Inferior parietal cortex (tissue), 1 donor: Measurements from ENCODE around the gene SLC6A5.

ENCODE experiments used
- DNase-seq: peaks from one replicate; pipeline ENCODE4 v3.0.0-alpha.2; 2016; ENCODE audit errors: extremely low spot score

SLC6A5 gene

DNA sequence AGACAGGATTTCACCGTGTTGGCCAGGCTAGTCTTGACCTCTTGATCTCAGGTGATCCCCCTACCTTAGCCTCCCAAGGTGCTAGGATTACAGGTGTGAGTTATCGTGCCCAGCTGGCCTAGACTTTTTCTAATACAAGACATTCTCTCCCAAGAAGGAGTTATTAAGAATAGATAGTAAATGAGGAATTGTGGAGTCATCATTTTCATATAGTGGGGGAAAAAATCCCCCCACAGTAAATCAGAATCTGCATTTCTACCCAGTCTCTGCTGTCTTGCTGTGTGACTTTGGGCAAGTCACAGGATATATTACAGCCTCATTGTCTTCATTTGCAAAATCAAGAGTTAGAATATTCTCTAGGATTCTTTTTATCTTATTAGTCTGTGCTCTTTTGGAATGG is 21.6 kb downstream of the SLC6A5 start:
- no peak for DNase-seq

DNA sequence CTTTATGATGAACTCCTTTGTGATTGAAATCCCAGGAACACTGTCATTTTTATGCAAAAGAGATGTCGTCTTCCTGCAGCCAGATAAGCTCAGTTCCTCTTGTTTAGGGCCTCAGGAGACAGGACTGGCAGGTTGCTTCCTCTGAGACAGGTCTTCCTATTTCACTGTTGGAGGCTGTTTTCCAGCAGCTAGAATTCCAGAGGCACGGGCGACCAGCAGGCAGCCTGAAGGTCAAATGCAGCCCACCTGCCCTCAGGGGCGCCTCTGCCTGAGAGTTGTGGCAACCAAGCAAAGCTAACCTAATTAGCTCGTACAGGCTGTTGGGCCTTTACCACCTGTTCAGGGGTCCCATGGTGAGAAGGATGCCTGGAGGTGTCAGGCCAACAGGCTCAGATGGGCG is 22.3 kb downstream of the SLC6A5 start:
- DNase-seq: no peak

DNA sequence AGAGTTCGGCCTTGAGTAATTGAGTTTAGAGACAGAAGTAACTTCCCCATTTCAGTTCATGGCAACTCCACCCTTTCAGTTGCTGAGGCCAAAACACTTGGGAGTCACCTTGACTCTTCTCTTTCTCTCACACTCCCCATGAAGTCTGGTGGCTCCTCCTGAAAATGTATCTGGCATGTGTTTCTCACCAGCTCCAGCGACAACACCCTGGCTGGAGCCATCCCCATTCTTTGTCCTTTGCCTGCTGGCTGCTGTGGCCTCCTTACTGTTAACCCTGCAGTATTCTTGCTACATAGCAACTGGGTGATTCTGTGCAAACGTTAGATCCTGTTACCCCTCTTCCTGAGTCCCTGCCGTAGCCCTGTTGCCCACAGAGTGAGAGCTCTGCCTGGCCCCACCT is 23.8 kb downstream of the SLC6A5 start:
- no peak for DNase-seq

DNA sequence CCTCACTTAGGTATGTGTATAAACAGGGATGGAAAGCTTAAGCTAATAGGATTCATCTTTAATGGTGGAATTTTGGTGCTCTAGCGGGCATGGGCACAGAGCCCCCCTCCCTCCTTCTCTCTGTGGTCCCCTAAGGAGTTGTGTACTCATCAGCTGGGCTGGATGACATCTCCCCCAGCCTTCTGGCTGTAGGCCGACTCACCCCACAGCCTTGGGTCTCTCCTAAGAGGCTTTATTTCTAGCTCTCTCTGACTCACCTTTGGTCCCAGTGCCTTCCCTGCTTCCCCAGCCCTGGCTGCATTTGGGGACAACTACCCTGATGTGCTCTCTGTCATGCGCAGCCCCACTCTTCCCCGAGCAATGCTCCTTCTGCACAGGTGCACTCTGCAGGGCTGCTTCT is 26.9 kb downstream of the SLC6A5 start:
- no peak for DNase-seq

DNA sequence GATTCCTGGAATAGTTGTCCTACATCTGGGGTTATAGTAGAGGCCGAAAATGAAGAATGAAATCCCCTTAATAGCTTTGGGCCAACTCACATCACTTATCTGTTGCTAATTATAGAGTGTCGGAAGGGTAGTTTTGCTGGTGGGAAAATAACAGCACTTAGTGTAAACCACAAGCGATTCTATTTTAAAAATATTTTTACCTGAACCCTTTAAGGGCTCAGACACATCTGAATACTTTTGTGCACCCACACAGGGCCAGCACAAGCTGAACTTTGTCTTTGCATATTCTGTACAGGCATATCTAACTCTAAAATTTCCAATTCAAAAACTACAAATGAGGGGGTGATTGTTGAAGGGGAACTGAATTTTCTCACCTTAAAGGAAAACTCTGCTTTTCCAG is 27.6 kb downstream of the SLC6A5 start:
- DNase-seq: no peak

DNA sequence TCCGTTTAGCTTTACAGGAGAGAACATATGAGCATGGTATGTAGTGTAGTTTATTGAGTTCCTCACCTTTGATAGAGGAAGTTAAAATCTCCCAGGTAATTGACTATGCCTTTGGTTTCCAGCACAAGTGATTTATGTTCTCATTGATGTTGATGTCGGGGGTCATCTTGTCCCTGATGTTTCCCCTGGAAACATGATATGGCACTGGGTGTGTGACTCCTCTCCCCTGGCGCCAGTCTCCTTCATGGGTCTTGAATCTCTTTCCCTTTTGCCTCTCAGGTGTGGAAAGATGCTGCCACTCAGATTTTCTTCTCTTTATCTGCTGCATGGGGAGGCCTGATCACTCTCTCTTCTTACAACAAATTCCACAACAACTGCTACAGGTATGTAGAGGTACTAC is 28.3 kb downstream of the SLC6A5 start:
- DNase-seq: no peak

DNA sequence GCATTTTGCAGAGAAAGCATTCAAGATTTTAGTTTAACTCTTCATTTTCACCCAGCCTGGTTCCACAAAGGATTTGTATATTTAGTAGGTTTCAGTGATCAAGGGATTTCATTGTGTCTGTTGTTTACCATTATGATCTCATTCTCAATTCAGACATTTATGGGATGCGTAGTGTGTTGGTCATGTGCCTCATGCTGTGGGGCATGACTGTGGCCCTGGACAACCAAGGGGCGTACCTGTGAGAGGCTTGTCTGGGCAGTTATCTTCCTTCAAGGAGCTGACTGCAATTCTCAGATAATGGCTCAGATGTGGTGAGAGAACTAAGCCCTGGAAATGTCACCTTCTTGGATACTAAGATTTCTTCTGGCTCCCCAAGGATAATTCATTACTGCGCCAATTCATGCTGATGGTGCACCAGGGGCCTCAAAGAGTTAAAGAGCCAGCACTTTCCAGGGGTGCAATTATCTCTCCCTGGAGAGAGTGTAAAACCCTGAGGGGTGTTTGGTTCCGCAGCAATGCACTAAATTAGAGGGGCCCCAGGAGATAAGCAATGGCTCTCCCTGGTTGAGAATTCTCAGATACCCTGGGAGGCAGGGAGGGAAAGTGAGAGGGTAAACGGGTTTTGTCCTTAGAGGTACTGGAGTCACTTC is 32.2 kb downstream of the SLC6A5 start:
- DNase-seq: no peak

DNA sequence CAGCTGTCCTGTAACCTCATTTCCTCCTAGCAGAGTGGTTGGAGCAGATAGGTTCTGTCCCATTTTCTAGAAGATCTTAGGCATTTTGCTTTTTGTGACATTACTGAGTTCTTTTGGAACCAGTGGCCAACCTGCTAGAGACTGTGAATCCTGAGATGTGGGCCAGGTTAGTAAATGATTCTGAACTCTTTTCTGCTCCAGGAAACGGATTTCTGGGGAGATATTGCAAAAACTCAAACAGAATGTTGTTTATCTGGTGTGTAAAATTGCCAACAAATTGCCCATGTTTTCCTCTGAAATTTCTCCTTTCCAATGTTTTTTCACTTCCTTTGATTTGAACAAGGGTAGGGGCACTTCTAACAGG is 32.7 kb downstream of the SLC6A5 start:
- DNase-seq: no peak

DNA sequence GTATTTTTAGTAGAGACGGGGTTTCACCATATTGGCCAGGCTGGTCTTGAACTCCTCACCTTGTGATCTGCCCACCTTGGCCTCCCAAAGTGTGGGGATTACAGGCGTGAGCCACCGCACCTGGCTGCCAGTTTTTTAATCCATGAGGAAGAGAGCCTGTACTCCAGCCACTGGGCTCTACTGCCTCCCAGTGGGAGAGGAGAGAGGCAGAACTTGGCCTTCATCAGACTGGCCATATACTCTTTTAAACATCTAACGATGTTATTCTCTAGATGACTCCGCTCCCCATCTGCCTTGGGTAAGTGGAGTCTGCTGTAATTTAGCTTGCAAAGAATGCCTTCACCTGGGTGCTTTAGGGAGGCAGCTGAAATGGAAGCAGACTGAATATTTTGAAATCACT is 34.6 kb downstream of the SLC6A5 start:
- DNase-seq: no peak

DNA sequence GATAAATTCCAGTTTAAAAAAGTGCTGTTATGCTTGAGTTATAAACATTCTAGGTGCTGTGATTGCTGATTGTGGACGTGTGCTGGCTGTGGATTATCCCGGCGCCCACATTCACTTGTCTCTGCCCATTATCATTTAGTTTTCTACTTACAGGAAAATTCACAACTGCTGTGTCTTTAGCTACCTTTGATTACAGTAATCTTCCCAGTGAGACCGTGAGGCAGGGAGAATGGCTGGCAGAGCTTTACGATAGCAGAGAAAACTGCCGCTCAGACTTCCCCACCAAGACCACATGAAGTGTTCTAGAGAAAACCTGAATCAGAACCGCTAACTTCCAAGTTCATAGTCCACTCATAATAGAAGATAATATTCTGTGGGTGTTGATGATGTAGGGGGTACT is 35.4 kb downstream of the SLC6A5 start:
- no peak for DNase-seq

DNA sequence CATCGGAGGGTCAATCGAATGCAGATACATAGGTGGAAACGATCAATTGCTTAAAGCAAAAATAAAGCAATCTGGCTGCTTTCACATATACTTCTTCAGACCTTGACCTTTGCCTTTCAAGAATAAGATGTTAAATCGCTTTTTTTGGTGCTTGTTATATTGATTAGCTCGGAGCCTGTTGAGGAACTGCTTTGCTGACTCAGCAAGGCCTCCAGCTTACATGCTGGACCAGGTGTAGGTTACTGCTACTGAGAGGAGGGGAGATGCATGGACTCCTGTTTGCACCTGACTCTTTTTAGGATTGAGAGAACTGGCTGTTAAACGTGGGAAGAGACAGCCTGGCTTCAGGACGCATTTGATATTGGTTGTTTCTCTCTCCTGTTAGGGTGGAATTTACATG is 38.7 kb downstream of the SLC6A5 start:
- no peak for DNase-seq

DNA sequence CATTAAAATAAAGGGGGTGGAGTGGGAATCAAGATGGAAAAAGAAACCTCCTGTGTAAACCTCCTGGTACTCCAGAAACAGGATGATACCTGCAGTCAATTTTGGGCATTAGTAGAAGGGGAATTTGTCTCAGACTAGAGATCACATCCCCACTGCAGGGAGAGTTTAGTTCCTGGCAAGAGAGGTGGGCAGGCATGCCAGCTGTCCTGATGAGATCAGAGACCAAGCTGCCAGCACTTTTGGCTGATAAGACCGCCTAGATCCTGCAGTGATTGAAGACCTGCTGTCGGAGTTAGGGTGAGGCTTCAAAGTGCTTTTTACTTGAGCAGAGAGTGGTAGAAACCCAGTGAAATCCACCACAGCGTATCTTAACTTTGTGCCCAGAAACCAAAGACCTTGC is 40.3 kb downstream of the SLC6A5 start:
- DNase-seq: no peak

DNA sequence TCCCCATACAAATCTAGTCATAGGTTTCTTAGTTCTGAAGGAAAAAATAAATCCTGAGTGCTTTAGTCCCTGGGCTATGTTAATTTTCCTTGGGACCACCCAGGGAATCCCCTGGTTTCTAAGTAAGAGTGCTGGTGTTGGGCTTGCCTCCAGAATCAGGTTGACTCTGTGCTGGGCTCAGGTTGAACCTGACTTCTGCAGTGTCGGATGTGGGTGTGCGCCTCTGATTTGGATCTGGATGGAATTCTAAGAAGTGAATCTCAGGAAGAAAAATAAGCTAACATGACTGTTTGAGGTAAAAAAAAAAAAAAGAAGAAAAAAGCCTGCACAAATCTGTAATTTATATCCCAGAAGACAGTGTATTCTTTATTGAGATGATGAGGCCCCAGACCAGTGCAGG is 41.0 kb downstream of the SLC6A5 start:
- DNase-seq: no peak

DNA sequence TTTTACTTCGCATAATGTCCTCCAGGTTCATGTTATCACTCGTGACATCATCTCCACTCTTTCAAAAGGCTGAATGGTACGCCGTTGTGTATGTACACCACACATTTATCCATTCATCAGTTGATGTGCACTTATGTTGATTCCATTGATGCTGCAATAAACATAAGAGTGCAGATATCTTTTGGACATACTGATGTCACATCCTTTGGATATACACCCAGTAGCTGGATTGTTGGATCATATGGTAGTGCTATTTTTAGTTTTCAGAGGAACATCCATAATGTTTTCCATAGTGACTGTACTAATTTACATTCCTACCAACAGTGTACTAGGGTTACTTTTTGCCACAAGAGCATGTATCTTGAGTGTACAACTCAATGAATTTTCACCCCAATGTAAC is 45.0 kb downstream of the SLC6A5 start:
- no peak for DNase-seq

DNA sequence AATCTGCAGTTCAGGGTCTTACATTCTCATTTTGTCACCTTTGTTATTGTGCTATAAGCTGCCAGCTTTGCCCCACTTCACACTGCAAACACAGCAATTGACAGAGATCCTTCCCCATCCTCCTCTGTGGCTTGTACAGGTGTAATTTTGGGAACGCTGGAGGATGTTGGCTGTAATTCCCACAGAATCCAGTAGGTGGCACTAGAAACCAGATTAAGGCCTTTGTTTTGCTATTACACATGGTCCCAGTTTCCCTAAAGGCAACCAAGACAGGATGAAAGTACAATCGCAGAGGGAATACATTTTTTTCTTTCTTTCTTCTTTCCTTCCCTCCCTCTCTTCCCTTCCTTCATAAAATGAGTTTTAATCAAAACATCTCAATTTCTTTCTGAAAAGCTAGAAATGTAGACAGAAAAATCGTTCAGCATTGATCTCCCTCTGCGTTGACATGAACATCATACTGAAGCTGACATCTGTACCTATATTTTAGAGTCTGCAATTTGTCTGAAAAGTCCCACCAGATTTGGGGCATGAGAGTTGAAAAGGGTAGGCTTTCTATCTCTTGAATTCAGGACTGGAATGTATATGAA is 48.7 kb downstream of the SLC6A5 start:
- DNase-seq: peak; percentile 90

DNA sequence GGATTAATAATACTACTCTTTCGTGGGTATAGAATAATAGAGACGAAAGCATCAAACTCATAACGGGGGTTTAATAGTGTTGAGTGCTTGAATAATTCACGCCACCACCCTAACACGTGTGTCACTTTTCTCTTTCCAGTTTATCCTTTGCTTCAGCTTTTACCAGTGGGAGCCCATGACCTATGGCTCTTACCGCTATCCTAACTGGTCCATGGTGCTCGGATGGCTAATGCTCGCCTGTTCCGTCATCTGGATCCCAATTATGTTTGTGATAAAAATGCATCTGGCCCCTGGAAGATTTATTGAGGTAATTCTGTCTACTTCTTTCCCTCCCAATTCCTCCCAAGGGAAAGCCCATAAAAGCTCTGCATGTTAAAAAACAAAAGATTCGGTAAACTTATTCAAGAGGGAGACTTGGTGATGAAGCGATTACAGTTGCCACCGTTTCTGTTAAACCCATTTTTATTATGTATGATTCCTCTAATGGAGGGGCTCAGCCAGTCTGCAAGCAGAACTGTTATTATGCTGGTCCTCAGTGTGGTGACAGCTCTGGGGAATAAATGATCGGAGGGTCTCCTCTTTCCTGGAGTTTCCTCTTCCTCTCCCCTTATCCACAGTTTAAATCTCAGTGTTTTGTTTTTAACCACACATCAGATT is 52.9 kb downstream of the SLC6A5 start:
- DNase-seq: no peak

DNA sequence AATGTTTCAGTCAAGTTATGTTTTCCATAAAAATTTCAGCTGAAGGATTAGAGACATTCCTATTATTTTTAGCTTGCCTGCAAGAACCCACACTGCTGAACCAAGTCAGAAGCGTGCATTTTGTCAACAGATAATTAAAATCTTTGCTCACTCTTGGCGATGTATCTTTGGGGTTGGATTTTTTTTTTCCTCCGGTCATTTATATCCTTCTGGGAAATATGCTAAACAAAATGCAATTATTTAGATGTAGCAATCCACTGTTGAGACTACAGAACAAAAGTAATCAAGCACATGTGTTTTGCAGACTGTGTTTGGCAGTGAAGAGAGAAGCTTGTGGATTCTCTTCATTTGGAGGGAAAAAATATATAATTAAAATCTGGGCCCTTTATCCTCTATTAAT is 54.6 kb downstream of the SLC6A5 start:
- DNase-seq: no peak

DNA sequence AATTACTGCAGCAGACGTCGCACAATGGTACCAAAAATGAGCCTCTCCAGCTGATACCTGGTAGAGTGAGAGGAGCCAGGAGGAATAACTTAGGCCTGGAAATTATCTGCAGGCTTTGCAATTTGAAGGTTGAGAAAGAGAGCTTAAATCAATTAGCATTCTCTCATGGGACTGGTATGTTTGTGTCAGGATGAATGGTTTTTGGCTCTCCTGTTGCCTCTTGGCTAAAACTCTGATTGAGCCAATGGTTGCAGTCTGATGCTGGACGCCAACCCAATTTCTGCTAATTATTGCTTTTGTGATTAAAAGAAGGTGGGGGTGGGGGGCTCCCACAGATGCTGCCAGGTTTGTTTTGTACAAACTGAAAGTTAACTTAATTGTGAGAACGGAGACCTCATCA is 57.5 kb downstream of the SLC6A5 start:
- DNase-seq: no peak

DNA sequence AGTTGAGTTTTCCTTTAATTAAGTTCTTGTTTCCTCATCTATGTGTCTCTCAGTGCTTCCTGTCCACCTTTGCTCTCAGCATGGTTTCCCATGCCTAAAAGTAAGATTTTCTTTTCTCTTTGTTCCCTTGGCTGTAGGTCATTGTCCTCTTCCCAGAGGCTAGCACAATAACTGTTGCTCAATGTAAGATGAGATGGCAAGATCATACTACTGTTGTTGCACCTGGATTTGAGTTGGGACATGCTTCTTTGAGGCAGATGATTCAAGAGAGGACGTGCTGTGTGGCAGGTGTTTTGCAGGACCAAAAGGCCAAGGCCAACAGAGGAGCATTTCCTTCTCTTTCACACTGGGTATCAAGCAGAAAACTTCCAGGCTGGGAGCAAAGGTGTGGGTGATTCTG is 58.7 kb downstream of the SLC6A5 start:
- no peak for DNase-seq

DNA sequence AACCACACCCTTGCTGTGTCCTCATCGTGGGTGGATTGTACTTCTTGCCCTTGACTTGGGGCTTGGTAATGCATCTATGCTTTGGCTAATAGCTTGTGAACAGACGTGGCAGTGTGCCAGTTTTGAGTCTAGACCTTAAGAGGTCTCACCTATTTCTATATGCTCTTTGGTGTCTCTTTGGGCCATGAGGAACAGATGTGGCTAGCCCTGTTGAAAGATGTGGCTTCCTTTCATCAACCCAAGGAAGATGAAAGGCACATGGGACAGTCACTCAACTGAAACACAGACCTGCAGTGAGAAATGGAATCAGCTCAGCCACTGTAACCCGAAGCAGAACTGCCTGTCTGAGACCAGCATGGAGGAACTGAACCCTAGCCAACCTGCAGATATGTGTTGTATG is 62.0 kb downstream of the SLC6A5 start:
- DNase-seq: no peak

DNA sequence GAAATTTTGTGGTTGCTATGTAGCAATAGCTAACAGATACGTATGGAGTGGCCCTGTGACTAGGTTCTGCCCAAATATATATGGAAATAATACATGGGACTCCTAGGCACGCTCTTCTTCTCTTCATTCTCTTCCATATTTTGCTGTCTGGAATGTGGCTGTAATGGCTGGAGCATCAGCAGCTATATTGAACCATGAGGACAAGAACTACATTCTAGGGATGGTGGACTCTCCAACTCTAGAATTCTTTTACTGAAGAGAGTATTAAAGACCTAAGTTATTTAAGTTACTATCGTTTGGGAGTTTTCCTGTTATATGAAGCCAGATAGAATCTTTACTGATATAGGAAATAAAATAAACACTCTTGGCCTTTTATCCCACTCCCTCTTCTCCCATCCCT is 62.4 kb downstream of the SLC6A5 start:
- DNase-seq: no peak

DNA sequence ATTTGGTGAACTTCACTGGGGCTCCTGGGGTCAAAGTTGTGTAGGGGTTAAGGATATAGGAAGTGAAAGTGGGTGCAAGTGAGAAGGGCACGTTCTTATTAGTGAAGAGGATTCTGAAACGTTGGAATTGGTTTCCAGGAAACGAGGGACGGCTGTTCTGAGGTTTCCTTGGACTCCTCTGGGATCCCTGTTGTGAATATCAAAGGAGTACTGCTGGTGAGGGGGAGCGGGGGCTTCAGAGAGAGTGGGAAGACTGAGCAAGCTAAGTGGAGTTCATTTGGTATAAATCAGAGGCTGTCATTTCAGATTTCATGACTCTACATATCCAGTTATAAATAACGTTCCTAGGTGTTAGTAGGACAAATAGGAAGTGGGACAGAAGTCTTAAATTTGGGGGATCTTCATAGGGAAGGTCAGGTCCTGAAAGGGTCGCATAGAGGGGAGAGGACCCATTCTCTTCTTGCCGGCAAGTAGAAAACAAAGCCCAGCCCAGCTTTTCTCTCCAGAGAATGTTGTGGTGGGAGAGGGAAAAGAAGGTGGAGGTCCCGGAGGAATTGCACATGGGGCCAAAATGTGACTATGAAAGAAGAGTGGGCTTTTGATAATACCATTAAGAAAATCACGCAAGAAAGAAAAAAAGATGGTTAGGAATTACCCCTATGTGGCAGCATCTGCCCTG is 68.9 kb downstream of the SLC6A5 start:
- DNase-seq: no peak
